Stimulated activated naive CD4-positive, alpha-beta T cell (primary cell): ENCODE results near the gene NFAM1.

Experiments
- DNase-seq, 6 experiments: peaks; one replicate each; lab custom pipeline; 2025; lab: John Stamatoyannopoulos, UW

The NFAM1 gene

DNA sequence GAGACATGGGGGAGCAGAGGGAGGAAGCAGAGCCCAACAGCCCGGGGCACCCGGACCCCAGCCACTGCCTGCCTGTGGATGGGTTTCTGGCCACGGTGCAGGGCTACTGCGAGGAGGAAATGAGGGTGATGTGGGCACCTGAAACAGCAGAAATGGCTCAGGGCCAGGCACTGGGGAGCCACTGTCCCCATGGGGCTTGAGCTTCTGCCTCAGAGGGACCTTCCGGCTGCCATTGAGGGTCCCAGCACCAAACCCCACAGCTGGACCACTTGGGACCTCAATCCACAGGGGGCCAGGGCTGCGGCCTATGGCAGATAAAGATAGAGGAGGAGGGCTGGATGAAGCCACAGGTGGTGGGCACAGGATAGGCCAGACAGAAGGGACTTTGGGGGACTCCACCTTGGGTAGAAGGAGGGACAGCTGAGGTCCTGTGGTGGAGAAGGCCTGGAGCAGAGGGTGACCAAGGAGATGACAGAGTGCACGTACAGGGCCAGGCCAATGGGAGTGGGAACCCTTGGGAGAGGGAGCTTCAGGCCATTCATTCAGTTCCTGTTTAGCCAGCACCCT is 48.3 kb downstream of the NFAM1 start:
- no peak for DNase-seq

DNA sequence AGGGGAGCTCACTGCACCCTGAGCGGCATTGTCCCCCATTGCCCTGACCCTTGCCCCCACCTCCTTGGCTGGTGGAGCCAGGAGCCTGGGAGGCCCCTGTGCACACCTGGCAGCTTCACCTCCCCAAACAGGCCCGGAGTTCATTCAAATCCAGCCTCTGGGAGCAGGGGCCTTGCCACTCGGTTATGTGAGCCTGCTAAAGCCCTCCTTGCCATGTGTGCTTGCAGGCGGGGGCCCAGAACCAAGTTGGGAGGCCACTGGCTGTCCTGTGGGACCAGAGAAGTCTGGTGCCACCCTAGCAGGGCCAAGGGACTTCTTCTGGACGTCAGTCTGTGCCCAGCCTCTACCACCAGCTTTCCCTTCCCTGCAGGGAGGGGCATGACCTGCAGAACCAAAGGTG is 48.9 kb downstream of the NFAM1 start:
- no peak for DNase-seq

DNA sequence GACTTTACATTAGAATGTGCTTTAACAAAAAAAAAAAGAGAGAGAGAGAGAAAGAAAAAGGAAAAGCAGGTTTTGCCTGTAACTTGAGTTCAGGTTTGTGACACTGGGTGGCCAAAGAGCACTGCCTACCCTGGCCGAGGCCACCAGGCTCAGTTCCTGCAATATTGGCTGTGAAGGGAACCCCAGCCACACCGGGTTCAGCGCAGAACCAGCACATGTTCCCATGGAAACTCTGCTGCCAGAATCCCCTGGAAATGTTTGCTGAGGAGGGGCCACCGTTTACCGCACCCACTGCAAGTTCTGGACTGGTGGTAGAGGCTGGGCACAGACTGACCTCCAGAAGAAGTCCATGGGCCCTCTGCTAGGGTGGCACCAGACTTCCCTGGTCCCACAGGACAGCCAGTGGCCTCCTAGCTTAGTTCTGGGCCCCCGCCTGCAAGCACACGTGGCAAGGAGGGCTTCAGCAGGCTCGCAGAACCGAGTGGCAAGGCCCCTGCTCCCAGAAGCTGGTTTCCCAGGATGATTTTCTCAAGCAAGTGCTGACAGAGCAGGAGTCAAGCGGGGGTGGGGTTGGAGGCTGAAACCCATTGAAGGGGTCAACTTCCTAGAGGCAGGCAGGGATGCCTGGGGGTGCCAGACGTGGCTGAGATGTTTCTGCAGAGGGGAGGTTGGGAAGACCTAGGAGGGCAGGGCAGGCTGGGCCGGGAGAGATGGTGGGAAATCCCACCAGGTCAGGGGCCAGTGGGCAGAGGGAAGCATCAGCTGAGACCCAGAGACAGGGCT is 51.2 kb downstream of the NFAM1 start:
- no peak for DNase-seq

DNA sequence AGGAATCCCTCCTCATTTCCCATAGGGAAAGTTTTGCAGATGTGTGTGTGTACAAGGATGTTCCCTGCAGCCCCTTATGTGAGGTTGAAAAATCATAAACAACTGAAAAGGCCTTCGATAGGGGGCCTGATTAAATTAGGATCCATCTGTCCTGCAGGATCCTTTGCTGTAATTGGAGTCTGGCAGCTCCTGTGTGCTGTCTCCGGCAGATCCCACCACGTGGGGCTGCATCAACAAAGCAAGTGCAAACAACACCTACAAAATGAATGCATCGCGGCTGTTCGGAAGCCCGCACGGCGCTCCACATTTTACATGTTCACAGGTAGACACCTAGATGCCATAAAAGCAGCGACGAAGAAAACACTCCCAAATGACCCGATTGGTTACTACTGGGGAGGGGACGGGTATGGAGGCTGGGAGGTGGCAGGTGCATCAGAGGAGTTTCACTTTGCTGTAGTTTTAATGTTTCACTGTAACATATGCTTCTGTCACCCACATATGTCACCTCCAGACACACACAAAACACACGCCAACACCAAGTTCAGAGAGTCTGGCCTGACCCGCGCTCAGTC is 52.2 kb downstream of the NFAM1 start:
- DNase-seq: no peak

DNA sequence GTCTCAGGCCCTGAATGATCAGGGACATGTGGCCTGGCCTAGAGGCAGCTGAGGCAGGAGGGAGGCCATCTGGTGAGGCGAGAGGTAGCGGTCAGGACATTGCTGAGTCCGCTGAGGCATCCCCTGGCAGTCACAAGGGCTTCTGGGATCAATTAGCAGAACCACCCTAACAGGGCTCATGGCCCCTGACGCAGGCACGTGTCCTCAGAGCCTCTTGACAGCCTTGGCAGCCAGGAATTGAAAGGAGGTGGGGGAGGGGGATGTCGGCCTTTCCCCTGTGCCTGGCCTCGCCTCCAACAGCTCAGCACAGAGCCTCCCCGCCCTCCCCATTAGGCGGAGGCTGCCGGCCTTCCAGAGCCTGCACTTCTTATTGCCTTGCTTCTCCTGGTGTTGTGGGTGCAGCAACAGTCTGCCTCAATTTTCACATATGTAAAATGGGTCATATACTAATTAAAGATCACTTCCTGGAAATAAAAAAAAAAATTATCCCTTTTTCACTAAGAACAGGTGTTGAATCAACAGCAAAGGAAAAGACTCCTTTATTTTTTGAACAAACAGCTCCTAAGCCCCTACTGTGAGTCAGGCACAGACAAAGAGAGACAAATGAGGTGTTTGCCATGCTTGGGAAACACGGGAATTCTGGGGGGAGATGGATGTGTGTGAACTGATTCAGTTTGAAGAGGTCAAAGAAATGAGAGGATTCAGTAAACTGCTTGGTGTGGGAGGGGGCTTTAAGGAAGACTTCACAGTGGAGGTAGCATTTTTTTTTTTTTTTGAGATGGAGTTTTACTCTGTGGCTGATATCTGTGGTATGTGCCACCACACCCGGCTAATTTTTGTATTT is 55.3 kb downstream of the NFAM1 start:
- no peak for DNase-seq

DNA sequence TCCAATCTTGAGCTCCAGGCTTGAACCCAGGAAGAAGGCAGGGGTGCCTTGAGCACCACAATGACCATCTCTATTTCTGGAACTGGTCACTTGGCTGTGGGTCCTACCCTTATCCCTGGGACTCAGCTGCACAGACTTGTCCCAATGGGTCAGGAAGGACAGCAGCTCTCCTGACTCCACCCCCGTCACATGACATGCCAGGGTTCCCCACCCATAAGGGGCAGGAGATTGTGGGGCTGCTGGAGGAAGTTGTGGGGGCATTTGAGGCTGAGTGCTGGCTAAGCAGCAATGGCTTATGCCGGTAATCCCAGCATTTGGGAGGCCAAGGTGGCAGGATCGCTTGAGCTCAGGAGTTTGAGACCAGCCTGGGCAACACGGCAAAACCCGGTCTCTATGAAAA is 56.2 kb downstream of the NFAM1 start:
- DNase-seq: no peak

DNA sequence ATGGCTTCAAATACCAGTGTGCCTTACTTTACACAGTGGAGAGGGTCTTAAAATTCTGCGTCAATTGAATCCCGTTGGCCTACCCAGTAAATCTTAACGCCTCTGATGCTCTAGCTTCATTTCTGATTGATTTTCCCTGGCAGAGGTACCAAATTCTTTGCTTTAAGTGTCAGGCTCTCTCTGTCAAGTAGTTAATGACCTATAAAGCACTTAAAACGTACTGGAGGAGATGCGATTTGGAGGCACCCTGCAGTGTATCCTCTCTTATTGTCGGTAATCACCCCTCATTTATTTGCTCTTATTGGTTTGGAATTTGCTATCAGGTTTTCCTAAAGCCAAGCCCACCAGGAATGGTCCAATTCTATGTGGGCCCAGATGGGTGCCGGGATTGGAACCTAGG is 59.2 kb downstream of the NFAM1 start:
- DNase-seq: no peak

DNA sequence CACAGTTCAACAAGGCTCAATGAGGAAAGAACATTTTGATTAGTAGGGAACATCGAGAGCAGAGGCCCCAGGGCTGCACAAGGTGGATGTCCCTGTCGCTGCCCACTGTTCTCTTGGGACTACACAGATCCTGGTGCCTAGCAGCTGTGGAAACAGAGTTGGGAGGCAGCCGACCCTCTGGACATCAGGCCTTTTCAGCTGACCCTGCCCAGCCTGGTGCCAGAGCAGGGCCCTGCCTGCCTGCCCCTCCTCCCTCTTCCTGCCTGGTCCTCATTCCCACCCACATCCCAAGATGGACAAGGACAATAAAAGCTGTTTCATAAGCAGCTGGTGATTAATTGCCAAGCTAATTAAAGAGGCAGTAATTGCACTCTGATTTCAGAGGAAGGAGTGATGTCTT is 60.7 kb downstream of the NFAM1 start:
- no peak for DNase-seq

DNA sequence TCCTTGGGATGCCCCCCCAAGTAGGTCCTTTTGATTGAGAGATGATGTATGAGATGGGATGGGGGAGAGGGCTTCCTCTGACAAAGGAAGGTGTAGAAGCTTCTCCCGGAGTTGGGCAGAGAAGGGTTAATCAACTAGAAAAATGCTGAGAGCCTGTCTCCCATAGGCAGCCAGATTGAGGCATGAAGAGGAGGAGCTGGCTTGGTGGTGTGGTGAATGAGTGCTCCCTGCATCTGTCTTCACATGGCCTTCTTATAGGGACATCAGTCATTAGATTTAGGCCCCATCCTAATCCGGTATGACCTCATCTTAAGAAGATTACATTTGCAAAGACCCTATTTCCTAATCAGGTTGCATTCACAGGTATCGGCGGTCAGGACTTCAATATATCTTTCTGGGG is 61.1 kb downstream of the NFAM1 start:
- no peak for DNase-seq

DNA sequence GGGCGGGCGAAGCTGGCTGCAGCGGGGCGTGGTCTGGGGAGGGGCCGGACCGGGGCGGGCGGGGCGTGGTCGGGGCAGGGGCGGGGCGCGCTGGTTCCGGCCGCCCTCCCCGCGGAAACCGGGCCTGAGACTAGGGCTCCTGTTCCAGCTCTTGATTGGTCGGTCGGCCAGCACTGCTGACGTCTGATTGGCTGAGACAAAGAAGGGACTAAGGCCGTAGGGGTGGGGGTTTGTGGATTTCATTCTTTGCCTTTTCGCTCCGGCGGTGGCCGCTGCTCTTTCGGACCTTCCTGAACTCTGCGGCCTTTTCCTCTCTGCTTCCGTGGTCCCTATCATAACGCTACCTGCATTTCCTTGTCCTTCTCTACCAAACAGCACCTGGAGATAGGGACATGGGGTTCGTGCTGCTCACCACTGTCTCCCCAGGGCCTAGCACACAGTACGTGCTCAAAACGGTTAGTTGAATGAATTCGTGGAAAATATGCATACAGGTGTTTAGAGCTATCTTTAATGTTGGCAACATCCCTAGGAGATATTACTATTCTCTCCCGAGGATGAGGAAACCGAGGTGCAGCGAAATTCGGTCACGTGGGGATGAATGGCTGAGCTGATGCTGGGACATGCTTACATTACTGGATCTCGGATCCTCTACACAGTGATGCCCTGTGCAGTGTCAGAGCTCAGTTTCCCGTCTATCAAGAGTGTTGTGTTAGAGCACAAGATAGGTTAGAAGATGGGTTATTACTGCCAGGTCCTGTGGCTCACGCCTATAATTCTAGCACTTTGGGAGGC is 62.8 kb downstream of the NFAM1 start:
- peak; percentile 72 to 82 (median 76) for DNase-seq

DNA sequence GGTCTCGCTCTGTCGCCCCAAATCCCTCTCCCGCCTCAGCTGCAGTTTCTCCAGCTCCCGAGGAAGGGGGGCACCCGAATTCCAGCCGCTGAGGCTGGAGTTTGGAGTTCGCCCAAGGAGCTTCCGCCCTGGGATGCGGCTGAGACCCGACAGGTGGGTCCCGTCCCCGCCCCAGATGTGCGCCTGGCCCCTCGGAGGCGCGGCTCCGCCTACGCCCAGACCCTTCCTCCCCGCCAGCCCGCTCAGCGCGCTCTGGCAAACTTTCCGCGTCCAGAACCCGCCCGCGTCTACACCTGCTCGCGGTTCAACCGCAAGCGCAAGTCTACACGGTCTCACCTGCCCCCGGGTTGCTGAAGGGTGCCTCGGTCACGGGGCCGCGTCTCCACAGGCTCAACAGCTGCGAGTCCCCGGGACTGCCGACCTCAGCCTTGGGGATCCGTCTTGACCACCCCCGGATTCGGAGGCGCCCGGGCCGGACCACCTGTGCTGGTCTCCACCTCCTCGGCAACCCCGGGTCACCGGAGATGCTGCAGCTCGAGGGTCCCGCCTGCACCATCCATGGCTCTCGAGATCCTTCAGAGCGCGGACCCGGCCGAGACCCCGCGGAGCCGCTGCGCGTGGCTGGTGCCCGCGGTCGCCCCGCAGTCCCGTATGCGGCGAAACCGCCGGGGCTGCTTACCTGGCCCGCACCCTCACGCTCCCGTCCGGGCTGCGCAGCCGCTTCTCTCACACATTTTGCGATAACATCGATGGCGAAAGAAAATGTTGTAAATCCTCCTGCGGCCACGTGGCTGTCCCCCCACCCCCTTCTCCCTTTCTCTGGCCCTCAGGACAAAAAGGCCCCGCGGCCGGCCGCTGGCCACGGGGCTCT is 63.6 kb downstream of the NFAM1 start:
- peak in 3 of 6 experiments; percentile 32 to 70 (median 33) for DNase-seq

DNA sequence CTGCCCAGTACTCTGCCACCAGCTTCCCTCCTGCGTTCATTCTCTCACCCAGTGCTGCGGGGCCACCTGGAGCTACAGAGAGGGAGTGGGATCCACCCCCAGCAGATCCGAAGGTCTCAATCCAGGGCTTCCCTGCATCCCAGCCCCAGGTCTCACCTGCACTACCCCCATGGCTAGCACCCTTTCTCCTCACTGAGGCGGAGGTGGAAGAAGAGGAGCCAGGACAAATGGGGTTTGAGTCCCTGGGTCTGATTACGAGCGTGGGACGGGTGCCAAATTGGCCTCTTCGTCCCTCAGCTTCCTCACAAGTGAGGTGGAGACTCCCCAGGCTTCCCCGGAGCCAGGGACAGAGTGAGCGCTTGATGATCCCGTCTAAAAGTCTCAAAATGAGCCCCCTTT is 64.2 kb downstream of the NFAM1 start:
- DNase-seq: peak in 2 of 6 experiments; percentile 25 to 45

DNA sequence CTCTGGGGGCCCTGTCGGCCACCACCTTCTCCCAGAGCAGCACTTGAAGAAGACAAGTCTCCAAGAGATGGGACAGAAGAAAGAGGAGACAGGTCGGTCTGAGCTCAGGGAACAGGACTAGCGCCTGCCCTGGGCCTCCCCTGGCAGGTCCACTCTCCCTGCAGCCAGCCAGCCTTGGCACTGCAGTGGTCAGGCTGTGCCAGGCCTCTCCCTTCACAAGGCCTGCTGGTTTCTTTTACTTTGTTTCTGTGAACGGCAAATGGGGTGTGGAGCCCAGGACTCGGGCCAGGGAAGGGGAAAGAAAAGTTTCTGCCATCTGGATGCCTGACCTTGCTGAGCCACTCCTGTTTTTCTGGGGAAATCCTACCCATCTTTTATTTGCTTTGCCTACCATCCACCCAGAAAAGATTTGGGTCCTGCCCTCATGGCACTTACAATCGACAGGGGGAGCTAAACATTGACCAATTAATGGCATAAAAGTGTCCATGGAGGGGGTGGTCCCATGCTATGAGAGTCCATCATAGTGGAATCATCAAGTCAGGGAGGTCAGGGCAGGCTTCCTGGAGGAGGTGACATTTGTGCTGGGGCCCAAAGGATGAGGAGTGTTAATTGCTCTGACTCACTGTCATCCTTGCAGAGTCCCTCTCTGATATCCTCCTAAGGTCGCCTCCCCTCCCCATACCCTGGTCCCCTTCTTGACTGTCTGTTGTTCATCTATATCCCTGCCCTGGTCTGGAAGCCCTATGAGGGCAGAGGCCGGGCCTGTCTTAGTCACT is 65.2 kb downstream of the NFAM1 start:
- DNase-seq: no peak

DNA sequence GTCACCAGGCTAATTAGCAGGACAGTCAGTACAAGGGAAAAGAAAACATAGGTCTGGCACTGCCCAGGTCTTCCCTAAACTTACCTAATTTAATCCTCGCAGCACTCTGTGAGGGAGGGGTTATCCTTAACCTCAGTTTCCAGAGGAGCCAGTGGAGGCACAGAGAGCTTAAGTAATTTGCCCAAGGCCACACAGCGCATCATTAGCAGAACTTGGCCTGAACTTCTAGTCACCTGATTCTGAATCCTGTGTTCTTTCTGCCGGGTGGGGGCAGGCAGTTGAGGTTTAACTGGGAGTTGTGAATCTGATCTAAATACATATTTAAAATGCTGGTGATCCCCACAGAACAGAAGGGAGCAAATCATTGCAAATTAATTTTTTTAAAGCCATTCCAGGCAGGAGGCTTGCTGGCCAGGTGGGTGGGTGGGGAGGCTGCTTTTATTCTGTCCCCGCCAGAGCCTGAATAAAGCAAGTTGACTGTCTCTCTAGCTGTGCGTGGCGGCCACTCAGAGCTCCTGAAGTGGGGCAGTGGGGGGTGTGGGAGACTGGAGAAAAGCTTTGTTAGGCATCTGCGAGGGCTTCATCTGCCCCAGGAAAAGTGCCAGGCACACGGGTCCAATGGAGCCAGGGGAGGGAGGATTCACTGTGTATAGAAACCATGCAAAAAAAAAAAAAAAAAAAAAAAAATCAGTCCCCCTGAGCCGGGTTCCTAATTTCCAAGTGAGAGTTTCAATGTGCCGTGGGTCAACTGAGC is 66.1 kb downstream of the NFAM1 start:
- DNase-seq: no peak

DNA sequence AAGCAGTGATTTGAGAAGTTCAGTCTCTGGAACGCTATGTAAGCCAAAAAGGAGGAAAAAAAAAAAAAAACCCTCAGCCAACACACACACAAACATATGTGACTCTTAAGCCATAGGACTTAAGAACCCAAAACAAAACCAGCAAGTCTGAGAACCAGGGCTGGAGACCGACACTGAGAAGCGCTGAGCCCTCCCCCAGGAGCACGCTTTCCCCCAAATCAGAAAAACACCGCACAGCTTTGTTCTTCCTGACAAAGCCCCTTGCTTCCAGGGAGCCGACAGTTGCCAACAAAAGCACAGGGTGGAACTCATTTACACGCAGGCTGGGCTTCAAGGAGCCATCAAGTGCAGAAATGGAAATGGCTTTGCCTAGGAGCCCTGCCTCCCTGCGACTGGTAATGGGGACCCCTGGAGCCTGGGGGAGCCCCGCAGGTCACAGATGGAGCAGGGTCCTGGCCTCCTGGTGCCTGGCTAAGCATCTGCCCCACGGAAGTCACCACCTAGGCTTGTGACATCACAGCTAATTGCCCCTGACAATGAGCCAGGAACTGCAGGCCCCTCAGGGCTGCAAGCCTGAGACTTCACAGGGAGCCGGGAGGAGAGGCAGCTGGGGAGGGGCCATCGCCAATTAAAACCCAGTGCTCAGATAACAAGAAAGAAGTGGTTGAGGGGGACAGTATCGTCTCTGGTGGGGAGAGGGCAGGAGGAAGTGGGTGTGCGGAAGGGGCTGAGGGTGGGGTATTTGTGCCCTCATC is 66.9 kb downstream of the NFAM1 start:
- DNase-seq: no peak

DNA sequence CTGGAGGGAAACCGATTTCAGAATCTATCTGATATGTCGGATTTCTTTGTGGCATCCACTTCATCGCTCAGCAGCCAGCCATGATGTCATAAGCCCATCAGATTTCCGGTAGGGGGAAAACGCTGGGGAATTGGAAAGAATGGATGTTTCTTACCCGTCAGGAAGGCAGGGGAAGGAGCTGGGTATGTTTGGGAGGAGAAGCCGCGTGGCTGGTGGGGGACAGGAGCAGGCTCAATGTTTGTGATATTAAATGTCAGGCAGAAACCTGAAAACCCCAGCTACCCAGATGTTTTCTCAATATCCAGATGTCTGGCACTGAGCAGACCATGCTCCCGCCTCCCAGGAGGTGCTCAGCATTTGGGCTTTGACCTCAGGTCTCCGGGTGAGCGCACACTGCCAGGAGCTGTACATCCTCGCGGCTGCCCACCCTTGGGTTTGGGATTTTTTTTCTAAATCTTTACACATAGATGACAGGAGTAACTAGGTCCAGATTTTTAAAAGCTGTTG is 67.5 kb downstream of the NFAM1 start:
- no peak for DNase-seq

DNA sequence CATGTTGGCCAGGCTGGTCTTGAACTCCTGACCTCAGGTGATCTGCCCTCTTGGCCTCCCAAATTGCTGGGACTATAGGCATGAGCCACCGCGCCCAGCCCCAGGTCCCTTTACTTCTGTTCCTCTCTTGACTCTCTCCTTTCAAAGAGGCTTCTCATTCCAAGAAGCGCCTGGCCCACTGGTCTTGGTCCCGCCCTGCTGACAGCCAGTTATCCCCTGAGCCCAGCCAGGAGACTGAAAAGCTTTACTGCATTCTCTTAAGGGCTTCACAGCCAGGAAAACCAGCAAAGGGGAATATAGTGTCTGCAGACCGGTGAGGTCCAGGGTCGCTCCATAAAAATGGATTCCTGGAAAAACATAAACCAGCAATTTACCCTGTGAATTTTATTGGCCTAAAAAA is 68.3 kb downstream of the NFAM1 start:
- DNase-seq: no peak

DNA sequence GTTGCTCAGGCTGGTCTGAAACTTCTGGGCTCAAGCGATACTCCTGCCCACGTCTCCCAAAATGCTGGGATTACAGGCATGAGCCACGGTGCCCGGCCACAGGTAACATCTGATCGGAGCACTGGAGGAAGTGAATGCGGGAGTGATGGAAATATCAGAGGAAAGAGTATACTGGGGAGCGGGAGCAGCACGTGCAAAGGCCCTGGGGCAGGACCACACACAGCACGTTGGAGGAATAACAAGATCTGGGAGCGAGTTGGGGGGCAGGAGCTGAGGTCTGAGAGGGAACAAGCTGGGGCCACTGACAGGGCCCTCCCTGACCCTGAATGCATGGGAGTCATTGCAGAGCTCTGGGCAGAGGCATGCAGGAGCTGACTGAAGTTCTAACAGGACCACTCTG is 70.7 kb downstream of the NFAM1 start:
- no peak for DNase-seq
